Stimulated activated CD8-positive, alpha-beta memory T cell treated with anti-CD3 and anti-CD28 coated beads, Interleukin-2, amount 100 ng/mL, for 1 hour (primary cell): ENCODE data around the gene CHMP2A.
"Not testable (repeated sequence)": the region's sequence is repeated elsewhere in the genome, so short reads cannot be mapped to it uniquely, and the experiment has no call there.

ENCODE experiments used
- DNase-seq, 2 donors: peaks; one replicate each; pipeline ENCODE4 v3.0.0-alpha.2; 2020; ENCODE audit warnings: low read depth in 2 of 2

Gene CHMP2A

DNA sequence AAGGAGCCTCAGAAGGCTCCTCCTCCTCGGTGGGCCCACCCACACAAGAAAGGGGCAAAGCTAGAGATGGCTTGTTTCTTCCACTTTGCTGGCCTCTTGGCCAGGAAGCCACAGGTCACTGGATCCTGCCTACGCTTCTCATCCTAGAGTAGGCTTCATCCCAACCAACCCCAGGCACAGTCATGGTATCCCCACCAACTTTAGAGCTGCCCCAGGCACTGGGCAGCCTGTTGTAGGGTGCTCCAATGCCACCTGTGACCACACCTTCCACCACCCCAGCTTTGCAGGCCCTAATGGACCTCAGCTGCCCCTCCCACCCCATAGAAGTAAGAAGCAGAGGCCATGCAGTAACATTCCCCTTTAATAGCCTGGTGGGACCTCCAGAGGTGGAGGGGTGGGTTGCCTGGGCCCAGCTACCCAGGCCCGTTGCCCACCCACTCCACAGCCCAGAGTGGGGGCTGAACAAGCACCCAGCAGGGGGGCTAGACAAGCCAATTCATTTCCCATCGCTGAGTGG is 522 bp upstream of the CHMP2A start:
- no peak for DNase-seq

- no peak for DNase-seq
Observed at GRCh38 chr19:58553799-58554493, 959 bp downstream of the CHMP2A start.

- DNase-seq = no peak
Observed at GRCh38 chr19:58552655-58553054, 2.2 kb downstream of the CHMP2A start.

GRCh38 chr19:58551577-58552471 is 3.1 kb downstream of the CHMP2A start:
- DNase-seq = no peak

GRCh38 chr19:58551123-58551497 is 3.8 kb downstream of the CHMP2A start:
- DNase-seq = no peak

GRCh38 chr19:58550362-58551122 is 4.4 kb downstream of the CHMP2A start:
- DNase-seq = no peak

DNA sequence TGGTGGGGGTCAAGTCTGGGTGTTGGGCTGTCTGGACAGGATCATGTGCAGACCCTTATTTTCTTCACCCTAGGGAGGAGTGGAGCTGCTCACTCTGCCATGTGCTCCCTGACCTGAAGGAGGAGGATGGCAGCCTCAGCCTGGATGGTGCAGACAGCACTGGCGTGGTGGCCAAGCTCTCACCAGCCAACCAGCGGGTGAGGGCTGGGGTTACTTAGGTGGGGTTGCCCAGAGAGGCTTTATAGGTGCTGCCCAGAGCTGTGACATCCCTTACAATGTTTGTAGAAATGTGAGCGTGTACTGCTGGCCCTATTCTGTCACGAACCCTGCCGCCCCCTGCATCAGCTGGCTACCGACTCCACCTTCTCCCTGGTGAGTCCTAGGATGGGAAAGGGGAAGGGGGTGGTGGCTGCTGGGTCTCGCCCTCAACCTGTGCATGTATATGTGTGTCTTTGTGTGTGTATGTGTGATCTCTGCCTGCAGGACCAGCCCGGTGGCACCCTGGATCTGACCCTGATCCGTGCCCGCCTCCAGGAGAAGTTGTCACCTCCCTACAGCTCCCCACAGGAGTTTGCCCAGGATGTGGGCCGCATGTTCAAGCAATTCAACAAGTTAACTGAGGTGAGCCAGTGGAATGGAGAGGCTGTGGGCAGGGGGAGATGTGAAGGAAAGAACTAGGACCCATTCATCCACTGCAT is 5.1 kb downstream of the CHMP2A start:
- no peak for DNase-seq

- DNase-seq = no peak
Observed at GRCh38 chr19:58548859-58549663, 5.8 kb downstream of the CHMP2A start.

DNA sequence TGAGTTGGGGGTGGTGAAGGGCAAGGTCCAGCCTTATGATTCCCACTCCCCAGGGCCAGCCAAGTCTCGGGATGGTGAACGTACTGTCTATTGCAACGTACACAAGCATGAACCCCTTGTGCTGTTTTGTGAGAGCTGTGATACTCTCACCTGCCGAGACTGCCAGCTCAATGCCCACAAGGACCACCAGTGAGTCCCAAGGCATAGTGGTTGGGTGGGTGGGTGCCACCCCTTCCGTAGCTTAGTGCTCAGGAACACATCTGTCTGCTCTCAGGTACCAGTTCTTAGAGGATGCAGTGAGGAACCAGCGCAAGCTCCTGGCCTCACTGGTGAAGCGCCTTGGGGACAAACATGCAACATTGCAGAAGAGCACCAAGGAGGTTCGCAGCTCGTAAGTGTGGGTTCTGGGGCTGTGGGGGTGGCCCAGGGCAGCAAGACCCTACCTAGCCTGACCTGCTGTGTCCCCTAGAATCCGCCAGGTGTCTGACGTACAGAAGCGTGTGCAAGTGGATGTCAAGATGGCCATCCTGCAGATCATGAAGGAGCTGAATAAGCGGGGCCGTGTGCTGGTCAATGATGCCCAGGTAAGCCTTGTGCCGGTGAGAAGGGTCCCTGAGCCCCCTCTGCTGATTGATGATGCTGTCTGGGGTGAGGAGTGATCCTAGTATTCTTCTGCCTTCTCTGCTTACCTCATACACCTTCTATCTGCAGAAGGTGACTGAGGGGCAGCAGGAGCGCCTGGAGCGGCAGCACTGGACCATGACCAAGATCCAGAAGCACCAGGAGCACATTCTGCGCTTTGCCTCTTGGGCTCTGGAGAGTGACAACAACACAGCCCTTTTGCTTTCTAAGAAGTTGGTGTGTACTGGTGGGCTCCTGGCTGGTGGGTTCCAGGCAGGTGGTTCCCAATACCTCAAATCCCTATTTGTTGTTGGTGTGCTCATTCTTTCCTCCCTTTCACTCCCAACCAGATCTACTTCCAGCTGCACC is 7.3 kb downstream of the CHMP2A start:
- DNase-seq = no peak

GRCh38 chr19:58546019-58546530 is 8.8 kb downstream of the CHMP2A start:
- no peak for DNase-seq

DNA sequence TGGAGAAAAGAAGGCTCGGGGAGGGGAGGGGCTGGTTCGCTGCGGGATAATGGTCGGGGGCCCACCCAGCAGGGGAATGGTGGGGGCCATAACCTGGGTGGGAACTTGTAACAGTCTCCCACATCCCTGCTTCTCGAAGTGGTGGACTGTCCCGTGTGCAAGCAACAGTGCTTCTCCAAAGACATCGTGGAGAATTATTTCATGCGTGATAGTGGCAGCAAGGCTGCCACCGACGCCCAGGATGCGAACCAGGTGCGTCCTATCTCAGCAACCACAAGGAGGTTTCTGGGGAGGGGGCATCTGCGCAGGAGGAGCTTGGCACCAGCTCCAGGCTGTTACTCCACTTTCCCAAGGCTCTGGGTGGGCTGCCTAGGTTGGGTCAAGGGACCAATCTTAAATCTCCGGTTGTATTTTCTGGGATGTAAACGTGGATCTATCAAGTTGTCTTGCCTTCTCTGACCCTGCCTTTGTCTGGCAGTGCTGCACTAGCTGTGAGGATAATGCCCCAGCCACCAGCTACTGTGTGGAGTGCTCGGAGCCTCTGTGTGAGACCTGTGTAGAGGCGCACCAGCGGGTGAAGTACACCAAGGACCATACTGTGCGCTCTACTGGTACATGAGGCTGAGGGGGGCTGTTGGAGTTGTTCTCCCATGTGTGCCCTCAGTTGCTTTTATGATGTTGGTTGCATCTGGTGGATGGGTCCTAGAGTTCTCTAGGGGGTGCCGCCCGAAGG is 9.5 kb downstream of the CHMP2A start:
- no peak for DNase-seq

GRCh38 chr19:58544591-58545285 is 10.2 kb downstream of the CHMP2A start:
- DNase-seq = peak in 1 of 2 donors; percentile 66

- peak; percentile 100 for DNase-seq
Observed at GRCh38 chr19:58543826-58544590, 10.9 kb downstream of the CHMP2A start, which contains the start of gene TRIM28. TRIM28 (plus strand) TSS chr19:58544064; CDS start chr19:58544758, 694 bp downstream.

GRCh38 chr19:58542641-58543372 is 12.1 kb downstream of the CHMP2A start:
- DNase-seq = not testable (repeated sequence)

DNA sequence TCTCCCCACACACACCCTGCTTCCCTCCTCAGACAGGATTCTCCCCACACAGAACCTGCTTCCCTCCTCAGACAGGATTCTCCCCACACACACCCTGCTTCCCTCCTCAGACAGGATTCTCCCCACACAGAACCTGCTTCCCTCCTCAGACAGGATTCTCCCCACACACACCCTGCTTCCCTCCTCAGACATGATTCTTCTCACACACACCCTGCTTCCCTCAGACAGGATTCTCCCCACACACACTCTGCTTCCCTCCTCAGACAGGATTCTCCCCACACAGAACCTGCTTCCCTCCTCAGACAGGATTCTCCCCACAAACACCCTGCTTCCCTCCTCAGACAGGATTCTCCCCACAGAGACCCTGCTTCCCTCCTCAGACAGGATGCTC is 15.7 kb downstream of the CHMP2A start:
- DNase-seq = not testable (repeated sequence)
